Measurements from ENCODE around the gene XYLT1. TPM values are rescaled to one million over a fixed set of nuclear protein-coding genes. Genes with fewer than 3 reads are reported as not detected.

The XYLT1 gene
- total and polyA plus RNA-seq, 2 of the 4 experiments (the other 2 are of a cell fraction) = 9.0 to 12.7 TPM

- H3K4ac ChIP-seq (ENCODE audit: low read depth, low read length) = no peak overlapping the region
- H3K18ac ChIP-seq (ENCODE audit: low read depth, low read length) = no peak overlapping the region
- H3K27ac ChIP-seq (ENCODE audit: insufficient read depth, low read length) = no peak overlapping the region
- peaks cover 6% of the 10 kb centered on the region; the same call in 1 of the 2 replicates for H3K9me1 ChIP-seq (ENCODE audit: insufficient read depth, low read length)
- CTCF ChIA-PET = no interaction called here
- BruUV-seq (replicated peaks) = no TSS peak
- H2BK120ac ChIP-seq (ENCODE audit: low read depth, low read length) = no peak overlapping the region
- peaks cover 4% of the 10 kb centered on the region; the same call in 1 of the 2 replicates for H4K20me1 ChIP-seq (ENCODE audit: insufficient read depth, low read length)
- H2BK5ac ChIP-seq (ENCODE audit: low read depth, low read length, poor library complexity, severe bottlenecking) = no peak overlapping the region
- 40% methylated on average over 4 of the region's 7 CpGs; no CpG with 5 or more reads in 1 of the 2 experiments for WGBS, 2 experiments (ENCODE audit: extremely low coverage in 2 of 2, insufficient read length in 1 of 2)
- H3K9ac ChIP-seq (ENCODE audit: low read depth, low read length) = no peak overlapping the region
- H3K4me1 ChIP-seq (ENCODE audit: control insufficient read depth, insufficient read depth, low read length) = no peaks in the 10 kb centered on the region
- in situ Hi-C loops (cut with MboI; ENCODE audit: low sequenced_read_pairs) (no loop called here), dilution Hi-C loops (cut with HindIII; ENCODE audit: low sequenced_read_pairs, unreplicated experiment) (no loop called here), intact Hi-C loops (cut with micrococcal nuclease) (no loop called here)
- no peaks in the 10 kb centered on the region for H3K9me3 ChIP-seq (ENCODE audit: control insufficient read depth, insufficient read depth, low read length)
- no peak overlapping the region for H4K8ac ChIP-seq (ENCODE audit: low read depth in 2 of 2, low read length in 2 of 2)
- H3K27me3 ChIP-seq (ENCODE audit: control insufficient read depth, insufficient read depth, low read length) = no peaks in the 10 kb centered on the region
- H2BK15ac ChIP-seq (ENCODE audit: low read depth, low read length) = no peak overlapping the region
- no peak overlapping the region for H3K4me3 ChIP-seq (ENCODE audit: insufficient read depth, low read depth, low read length)
- no peak overlapping the region for H3K14ac ChIP-seq (replicated peaks; ENCODE audit: low read depth, low read length)
- H3K56ac ChIP-seq (ENCODE audit: extremely low read depth, insufficient read depth, low read length) = no peak overlapping the region
- TF ChIP-seq, protein P1, sequence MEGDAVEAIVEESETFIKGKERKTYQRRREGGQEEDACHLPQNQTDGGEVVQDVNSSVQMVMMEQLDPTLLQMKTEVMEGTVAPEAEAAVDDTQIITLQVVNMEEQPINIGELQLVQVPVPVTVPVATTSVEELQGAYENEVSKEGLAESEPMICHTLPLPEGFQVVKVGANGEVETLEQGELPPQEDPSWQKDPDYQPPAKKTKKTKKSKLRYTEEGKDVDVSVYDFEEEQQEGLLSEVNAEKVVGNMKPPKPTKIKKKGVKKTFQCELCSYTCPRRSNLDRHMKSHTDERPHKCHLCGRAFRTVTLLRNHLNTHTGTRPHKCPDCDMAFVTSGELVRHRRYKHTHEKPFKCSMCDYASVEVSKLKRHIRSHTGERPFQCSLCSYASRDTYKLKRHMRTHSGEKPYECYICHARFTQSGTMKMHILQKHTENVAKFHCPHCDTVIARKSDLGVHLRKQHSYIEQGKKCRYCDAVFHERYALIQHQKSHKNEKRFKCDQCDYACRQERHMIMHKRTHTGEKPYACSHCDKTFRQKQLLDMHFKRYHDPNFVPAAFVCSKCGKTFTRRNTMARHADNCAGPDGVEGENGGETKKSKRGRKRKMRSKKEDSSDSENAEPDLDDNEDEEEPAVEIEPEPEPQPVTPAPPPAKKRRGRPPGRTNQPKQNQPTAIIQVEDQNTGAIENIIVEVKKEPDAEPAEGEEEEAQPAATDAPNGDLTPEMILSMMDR (conservative IDR thresholded peaks at IDR 0.05; ENCODE audit: low read depth, low read length) = no peak
- TF ChIP-seq MAFK (IDR thresholded peaks at IDR 0.05; ENCODE audit: low read depth, low read length) (no peak), SMC3 (IDR thresholded peaks at IDR 0.05; ENCODE audit: low read depth, low read length) (no peak), MAZ (IDR thresholded peaks at IDR 0.05; ENCODE audit: borderline replicate concordance, low read depth, low read length) (no peak), FOS (IDR thresholded peaks at IDR 0.05; ENCODE audit: low read depth, low read length) (no peak), RFX5 (IDR thresholded peaks at IDR 0.05; ENCODE audit: low read depth, low read length) (no peak), RCOR1 (IDR thresholded peaks at IDR 0.05; ENCODE audit: insufficient replicate concordance, low read length) (no peak), RAD21 (IDR thresholded peaks at IDR 0.05; ENCODE audit: low read length) (no peak), MXI1 (IDR thresholded peaks at IDR 0.05; ENCODE audit: borderline replicate concordance, low read depth, low read length) (no peak), NFE2L2 (IDR thresholded peaks at IDR 0.05; ENCODE audit: low read depth, low read length) (no peak), BHLHE40 (IDR thresholded peaks at IDR 0.05; ENCODE audit: low read depth, low read length) (no peak), POLR2A (IDR thresholded peaks at IDR 0.05; ENCODE audit: low read depth, low read length) (no peak), CEBPB (IDR thresholded peaks at IDR 0.05; ENCODE audit: low read depth, low read length) (no peak), ELK1 (IDR thresholded peaks at IDR 0.05; ENCODE audit: borderline replicate concordance, low read depth, low read length) (no peak), USF2 (IDR thresholded peaks at IDR 0.05; ENCODE audit: low read depth, low read length) (no peak), CHD1 (IDR thresholded peaks at IDR 0.05; ENCODE audit: low read depth, low read length) (no peak)
- DNase-seq (no peak), ATAC-seq (ENCODE audit: low read depth) (no peak)
- no peak overlapping the region for H3K4me2 ChIP-seq (ENCODE audit: low read depth, low read length)
- no peaks in the 10 kb centered on the region for H3K36me3 ChIP-seq (ENCODE audit: control insufficient read depth, insufficient read depth, low read length)
- H2AK5ac ChIP-seq (ENCODE audit: low read depth, low read length) = no peak overlapping the region
- no peak overlapping the region for H2BK20ac ChIP-seq (ENCODE audit: low read depth, low read length)
- peaks cover 9 to 10% of the 10 kb centered on the region in 2 experiments; a peak in 3 of 4 replicates for H3K79me1 ChIP-seq (ENCODE audit: low read depth in 1 of 2, low read length in 2 of 2)
- POLR2A ChIA-PET (ENCODE audit: unreplicated experiment) = no interaction called here
- no peak overlapping the region for H2AK9ac ChIP-seq (replicated peaks; ENCODE audit: low read depth, low read length, poor library complexity)
- H4K91ac ChIP-seq (ENCODE audit: insufficient read depth, low read depth, low read length) = no peak overlapping the region
- no peak overlapping the region for H4K5ac ChIP-seq (ENCODE audit: low read depth, low read length)
- H3K23ac ChIP-seq (ENCODE audit: low read depth, low read length) = no peak overlapping the region
- H2AFZ ChIP-seq (replicated peaks; ENCODE audit: low read length, poor library complexity) = no peak overlapping the region
Measured at GRCh38 chr16:17299790-17300189, 171.0 kb downstream of the XYLT1 start.
